SK-N-SH treated with all-trans-retinoic acid at 6 μM for 48 hours (cell line): Measurements from ENCODE around the gene NSUN2.

Experiments used
- ATAC-seq: fragments of 200-7000 bp; cut with Tn5 transposase; 3 replicates; pipeline ENCODE4 v1.9.1; 2020; ENCODE audit warnings: mild to moderate bottlenecking, moderate library complexity
- ARNTL ChIP-seq: fragments of 450-650 bp; formaldehyde crosslinking; IDR thresholded peaks from 2 replicates; pipeline ENCODE4 v1.5.0; 2020; ENCODE audit warnings: low read depth, mild to moderate bottlenecking, moderate library complexity, borderline replicate concordance
- BACH2 ChIP-seq: fragments of 250-450 bp; sonication (Bioruptor Pico); IDR thresholded peaks from 2 replicates; pipeline ENCODE4 v1.9.0; 2021; ENCODE audit warnings: mild to moderate bottlenecking, borderline replicate concordance
- CSDC2 ChIP-seq: fragments of 250-450 bp; sonication (Bioruptor Pico); IDR thresholded peaks from 2 replicates; pipeline ENCODE4 v1.5.0; 2020; ENCODE audit warnings: mild to moderate bottlenecking, moderate library complexity
- ESRRG ChIP-seq: fragments of 250-450 bp; sonication (Bioruptor Pico); IDR thresholded peaks from 2 replicates; pipeline ENCODE4 v1.6.1; 2021; ENCODE audit warnings: mild to moderate bottlenecking
- GLIS3 ChIP-seq: fragments of 250-450 bp; sonication (Bioruptor Pico); IDR thresholded peaks from 2 replicates; pipeline ENCODE4 v1.5.0; 2020; ENCODE audit warnings: mild to moderate bottlenecking, moderate library complexity
- ISL1 ChIP-seq: fragments of 250-450 bp; sonication (Bioruptor Pico); IDR thresholded peaks from 2 replicates; pipeline ENCODE4 v2.1.2; 2022; ENCODE audit warnings: mild to moderate bottlenecking, moderate library complexity
- PPARA ChIP-seq: fragments of 250-450 bp; sonication (Bioruptor Pico); IDR thresholded peaks from 2 replicates; pipeline ENCODE4 v1.5.0; 2020; ENCODE audit warnings: mild to moderate bottlenecking, borderline replicate concordance
- RARB ChIP-seq: fragments of 250-450 bp; sonication (Bioruptor Pico); IDR thresholded peaks from 2 replicates; pipeline ENCODE4 v1.8.0; 2021; ENCODE audit warnings: mild to moderate bottlenecking, moderate library complexity
- SNAI2 ChIP-seq: fragments of 250-450 bp; sonication (Bioruptor Pico); IDR thresholded peaks from 2 replicates; pipeline ENCODE4 v1.5.0; 2020; ENCODE audit warnings: mild to moderate bottlenecking, moderate library complexity
- TCF4 ChIP-seq: fragments of 250-450 bp; sonication (Bioruptor Pico); IDR thresholded peaks from 2 replicates; pipeline ENCODE4 v1.8.0; 2021; ENCODE audit warnings: mild to moderate bottlenecking, moderate library complexity, borderline replicate concordance
- TOX ChIP-seq: fragments of 250-450 bp; sonication (Bioruptor Pico); IDR thresholded peaks from 2 replicates; pipeline ENCODE4 v1.8.0; 2021; ENCODE audit warnings: mild to moderate bottlenecking, moderate library complexity, borderline replicate concordance
- ZC3H10 ChIP-seq: fragments of 250-450 bp; sonication (Bioruptor Pico); IDR thresholded peaks from 2 replicates; pipeline ENCODE4 v1.5.1; 2021; ENCODE audit warnings: mild to moderate bottlenecking, moderate library complexity
- ZFP3 ChIP-seq: fragments of 250-450 bp; sonication (Bioruptor Pico); IDR thresholded peaks from 2 replicates; pipeline ENCODE4 v1.5.0; 2020; ENCODE audit warnings: mild to moderate bottlenecking, moderate library complexity
- ZFP30 ChIP-seq: fragments of 450-650 bp; formaldehyde crosslinking; IDR thresholded peaks from 2 replicates; pipeline ENCODE4 v1.5.0; 2022; ENCODE audit warnings: mild to moderate bottlenecking, moderate library complexity
- ZNF565 ChIP-seq: fragments of 450-650 bp; formaldehyde crosslinking; conservative IDR thresholded peaks from 2 replicates; pipeline ENCODE4 v1.5.0; 2020; ENCODE audit warnings: low read depth, mild to moderate bottlenecking, moderate library complexity
- ZNF70 ChIP-seq: fragments of 450-650 bp; formaldehyde crosslinking; IDR thresholded peaks from 2 replicates; pipeline ENCODE4 v1.5.0; 2020; ENCODE audit warnings: mild to moderate bottlenecking, moderate library complexity
- ZNF8 ChIP-seq: fragments of 450-650 bp; formaldehyde crosslinking; IDR thresholded peaks from 2 replicates; pipeline ENCODE4 v1.5.0; 2020; ENCODE audit warnings: mild to moderate bottlenecking, moderate library complexity
- TF ChIP-seq, protein P1 (sequence below): fragments of 250-450 bp; sonication (Bioruptor Pico); IDR thresholded peaks from 2 replicates; pipeline ENCODE4 v1.5.1; 2020; ENCODE audit warnings: low read depth, mild to moderate bottlenecking, moderate library complexity
- TF ChIP-seq, protein P2 (sequence below): fragments of 250-450 bp; sonication (Bioruptor Pico); IDR thresholded peaks from 2 replicates; pipeline ENCODE4 v1.8.0; 2020; ENCODE audit warnings: mild to moderate bottlenecking, moderate library complexity, borderline replicate concordance
- TF ChIP-seq, protein P3 (sequence below): fragments of 250-450 bp; sonication (Bioruptor Pico); IDR thresholded peaks from 2 replicates; pipeline ENCODE4 v1.8.0; 2021; ENCODE audit warnings: low read depth, mild to moderate bottlenecking, moderate library complexity, borderline replicate concordance
- TF ChIP-seq, protein P4 (sequence below): fragments of 250-450 bp; sonication (Bioruptor Pico); IDR thresholded peaks from 2 replicates; pipeline ENCODE4 v1.5.1; 2021; ENCODE audit warnings: mild to moderate bottlenecking, moderate library complexity
- TF ChIP-seq, protein P5 (sequence below): fragments of 250-450 bp; sonication (Bioruptor Pico); IDR thresholded peaks from 2 replicates; pipeline ENCODE4 v1.5.0; 2020; ENCODE audit warnings: mild to moderate bottlenecking, moderate library complexity

NSUN2 gene

DNA sequence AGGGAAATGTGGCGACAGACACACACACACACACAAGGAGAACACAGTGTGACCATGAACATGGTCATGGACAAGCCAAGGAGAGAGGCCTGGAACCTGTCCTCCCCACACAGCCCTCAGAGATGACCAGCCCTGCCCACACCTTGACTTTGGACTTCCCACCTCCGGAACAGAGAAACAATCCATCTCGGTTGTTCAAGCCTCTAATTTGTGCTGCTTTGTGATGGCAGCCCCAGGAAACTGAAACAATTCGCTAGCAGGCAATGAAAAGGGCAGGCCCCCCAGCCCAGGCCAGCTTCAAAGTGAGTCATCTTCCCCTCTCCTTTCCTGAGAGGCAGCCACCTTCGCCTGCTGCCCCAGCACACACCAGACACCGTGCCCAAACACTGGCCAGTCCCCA is 47.7 kb downstream of the NSUN2 start:
- ATAC-seq = no peak
- TF ChIP-seq CSDC2 (no peak), ZFP30 (CRISPR knock-in tag) (no peak), PPARA (no peak), RARB (CRISPR knock-in tag) (no peak), ZNF8 (CRISPR knock-in tag) (no peak), ZC3H10 (CRISPR knock-in tag) (no peak), ARNTL (CRISPR knock-in tag) (no peak), TCF4 (CRISPR knock-in tag) (no peak), ZFP3 (CRISPR knock-in tag) (no peak), ISL1 (CRISPR knock-in tag) (no peak), ZNF70 (CRISPR knock-in tag) (no peak), GLIS3 (CRISPR knock-in tag) (no peak), SNAI2 (CRISPR knock-in tag) (no peak), ESRRG (CRISPR knock-in tag) (no peak), BACH2 (CRISPR knock-in tag) (no peak), TOX (CRISPR knock-in tag) (no peak)
- TF ChIP-seq, protein P1, sequence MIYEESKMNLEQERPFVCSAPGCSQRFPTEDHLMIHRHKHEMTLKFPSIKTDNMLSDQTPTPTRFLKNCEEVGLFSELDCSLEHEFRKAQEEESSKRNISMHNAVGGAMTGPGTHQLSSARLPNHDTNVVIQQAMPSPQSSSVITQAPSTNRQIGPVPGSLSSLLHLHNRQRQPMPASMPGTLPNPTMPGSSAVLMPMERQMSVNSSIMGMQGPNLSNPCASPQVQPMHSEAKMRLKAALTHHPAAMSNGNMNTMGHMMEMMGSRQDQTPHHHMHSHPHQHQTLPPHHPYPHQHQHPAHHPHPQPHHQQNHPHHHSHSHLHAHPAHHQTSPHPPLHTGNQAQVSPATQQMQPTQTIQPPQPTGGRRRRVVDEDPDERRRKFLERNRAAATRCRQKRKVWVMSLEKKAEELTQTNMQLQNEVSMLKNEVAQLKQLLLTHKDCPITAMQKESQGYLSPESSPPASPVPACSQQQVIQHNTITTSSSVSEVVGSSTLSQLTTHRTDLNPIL (CRISPR knock-in tag) = no peak
- TF ChIP-seq, protein P2, sequence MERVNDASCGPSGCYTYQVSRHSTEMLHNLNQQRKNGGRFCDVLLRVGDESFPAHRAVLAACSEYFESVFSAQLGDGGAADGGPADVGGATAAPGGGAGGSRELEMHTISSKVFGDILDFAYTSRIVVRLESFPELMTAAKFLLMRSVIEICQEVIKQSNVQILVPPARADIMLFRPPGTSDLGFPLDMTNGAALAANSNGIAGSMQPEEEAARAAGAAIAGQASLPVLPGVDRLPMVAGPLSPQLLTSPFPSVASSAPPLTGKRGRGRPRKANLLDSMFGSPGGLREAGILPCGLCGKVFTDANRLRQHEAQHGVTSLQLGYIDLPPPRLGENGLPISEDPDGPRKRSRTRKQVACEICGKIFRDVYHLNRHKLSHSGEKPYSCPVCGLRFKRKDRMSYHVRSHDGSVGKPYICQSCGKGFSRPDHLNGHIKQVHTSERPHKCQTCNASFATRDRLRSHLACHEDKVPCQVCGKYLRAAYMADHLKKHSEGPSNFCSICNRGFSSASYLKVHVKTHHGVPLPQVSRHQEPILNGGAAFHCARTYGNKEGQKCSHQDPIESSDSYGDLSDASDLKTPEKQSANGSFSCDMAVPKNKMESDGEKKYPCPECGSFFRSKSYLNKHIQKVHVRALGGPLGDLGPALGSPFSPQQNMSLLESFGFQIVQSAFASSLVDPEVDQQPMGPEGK (CRISPR knock-in tag) = no peak
- TF ChIP-seq, protein P3, sequence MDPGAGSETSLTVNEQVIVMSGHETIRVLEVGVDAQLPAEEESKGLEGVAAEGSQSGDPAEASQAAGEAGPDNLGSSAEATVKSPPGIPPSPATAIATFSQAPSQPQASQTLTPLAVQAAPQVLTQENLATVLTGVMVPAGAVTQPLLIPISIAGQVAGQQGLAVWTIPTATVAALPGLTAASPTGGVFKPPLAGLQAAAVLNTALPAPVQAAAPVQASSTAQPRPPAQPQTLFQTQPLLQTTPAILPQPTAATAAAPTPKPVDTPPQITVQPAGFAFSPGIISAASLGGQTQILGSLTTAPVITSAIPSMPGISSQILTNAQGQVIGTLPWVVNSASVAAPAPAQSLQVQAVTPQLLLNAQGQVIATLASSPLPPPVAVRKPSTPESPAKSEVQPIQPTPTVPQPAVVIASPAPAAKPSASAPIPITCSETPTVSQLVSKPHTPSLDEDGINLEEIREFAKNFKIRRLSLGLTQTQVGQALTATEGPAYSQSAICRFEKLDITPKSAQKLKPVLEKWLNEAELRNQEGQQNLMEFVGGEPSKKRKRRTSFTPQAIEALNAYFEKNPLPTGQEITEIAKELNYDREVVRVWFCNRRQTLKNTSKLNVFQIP (CRISPR knock-in tag) = no peak
- TF ChIP-seq, protein P4, sequence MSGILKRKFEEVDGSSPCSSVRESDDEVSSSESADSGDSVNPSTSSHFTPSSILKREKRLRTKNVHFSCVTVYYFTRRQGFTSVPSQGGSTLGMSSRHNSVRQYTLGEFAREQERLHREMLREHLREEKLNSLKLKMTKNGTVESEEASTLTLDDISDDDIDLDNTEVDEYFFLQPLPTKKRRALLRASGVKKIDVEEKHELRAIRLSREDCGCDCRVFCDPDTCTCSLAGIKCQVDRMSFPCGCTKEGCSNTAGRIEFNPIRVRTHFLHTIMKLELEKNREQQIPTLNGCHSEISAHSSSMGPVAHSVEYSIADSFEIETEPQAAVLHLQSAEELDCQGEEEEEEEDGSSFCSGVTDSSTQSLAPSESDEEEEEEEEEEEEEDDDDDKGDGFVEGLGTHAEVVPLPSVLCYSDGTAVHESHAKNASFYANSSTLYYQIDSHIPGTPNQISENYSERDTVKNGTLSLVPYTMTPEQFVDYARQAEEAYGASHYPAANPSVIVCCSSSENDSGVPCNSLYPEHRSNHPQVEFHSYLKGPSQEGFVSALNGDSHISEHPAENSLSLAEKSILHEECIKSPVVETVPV = no peak

DNA sequence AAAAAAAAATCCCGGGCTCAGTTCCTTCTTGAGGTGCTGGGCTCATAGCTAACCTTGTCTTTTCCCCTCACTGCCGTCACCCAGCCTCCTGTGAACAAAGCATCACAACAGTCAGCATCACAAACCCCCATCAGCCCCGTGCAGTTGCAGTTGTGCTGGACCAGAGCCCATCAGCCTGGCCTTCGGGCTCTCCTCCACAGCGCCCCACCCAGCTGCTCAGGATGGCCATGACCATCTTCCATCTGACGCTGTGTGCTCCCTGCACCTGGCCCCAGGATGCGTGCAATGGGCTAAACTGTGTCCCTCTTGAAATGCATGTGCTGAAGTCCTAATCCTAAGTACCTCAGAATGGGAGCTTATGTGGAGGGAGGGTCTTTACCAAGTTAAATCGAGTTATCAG is 48.1 kb downstream of the NSUN2 start:
- TF ChIP-seq PPARA (no peak), TCF4 (CRISPR knock-in tag) (no peak), ARNTL (CRISPR knock-in tag) (no peak)
- TF ChIP-seq, protein P5, sequence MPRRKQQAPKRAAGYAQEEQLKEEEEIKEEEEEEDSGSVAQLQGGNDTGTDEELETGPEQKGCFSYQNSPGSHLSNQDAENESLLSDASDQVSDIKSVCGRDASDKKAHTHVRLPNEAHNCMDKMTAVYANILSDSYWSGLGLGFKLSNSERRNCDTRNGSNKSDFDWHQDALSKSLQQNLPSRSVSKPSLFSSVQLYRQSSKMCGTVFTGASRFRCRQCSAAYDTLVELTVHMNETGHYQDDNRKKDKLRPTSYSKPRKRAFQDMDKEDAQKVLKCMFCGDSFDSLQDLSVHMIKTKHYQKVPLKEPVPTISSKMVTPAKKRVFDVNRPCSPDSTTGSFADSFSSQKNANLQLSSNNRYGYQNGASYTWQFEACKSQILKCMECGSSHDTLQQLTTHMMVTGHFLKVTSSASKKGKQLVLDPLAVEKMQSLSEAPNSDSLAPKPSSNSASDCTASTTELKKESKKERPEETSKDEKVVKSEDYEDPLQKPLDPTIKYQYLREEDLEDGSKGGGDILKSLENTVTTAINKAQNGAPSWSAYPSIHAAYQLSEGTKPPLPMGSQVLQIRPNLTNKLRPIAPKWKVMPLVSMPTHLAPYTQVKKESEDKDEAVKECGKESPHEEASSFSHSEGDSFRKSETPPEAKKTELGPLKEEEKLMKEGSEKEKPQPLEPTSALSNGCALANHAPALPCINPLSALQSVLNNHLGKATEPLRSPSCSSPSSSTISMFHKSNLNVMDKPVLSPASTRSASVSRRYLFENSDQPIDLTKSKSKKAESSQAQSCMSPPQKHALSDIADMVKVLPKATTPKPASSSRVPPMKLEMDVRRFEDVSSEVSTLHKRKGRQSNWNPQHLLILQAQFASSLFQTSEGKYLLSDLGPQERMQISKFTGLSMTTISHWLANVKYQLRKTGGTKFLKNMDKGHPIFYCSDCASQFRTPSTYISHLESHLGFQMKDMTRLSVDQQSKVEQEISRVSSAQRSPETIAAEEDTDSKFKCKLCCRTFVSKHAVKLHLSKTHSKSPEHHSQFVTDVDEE (CRISPR knock-in tag) = no peak
- no peak for ATAC-seq

DNA sequence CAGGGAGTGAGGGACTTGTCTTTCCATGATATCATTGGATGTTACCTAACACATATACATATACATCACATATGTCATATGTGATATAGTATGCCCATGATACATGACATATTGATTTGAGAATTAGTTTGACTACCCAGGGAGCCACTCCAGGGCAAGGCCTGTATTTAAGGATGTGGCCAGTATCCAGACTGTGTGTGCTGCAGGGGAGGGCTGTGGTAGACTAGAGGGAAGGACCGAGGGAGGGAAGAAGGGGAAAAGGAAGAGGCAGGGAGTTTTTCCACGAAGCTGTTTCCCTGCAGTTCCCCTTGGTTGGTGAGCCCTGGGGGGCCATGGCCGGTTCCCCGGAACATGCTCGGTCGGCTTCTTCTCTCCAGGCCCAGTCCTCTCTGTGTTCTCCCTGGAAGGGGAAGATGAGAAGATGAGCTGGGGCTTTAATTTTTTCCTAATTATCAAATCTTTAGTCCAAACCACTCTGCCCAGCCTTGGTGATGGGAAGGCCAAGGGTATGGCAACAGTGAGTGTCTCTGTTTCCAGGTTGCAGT is 48.7 kb downstream of the NSUN2 start:
- TF ChIP-seq ZC3H10 (CRISPR knock-in tag) (no peak), TCF4 (CRISPR knock-in tag) (no peak), SNAI2 (CRISPR knock-in tag) (no peak), GLIS3 (CRISPR knock-in tag) (no peak), ZNF70 (CRISPR knock-in tag) (no peak), ARNTL (CRISPR knock-in tag) (no peak), RARB (CRISPR knock-in tag) (no peak), ZNF565 (CRISPR knock-in tag) (no peak), ESRRG (CRISPR knock-in tag) (no peak), ZFP3 (CRISPR knock-in tag) (no peak)
- TF ChIP-seq, protein P2 (CRISPR knock-in tag) = no peak
- TF ChIP-seq, protein P1 (CRISPR knock-in tag) = no peak
- ATAC-seq = no peak
